ENCODE measurements around the gene ATXN7. TPM values are rescaled to one million over a fixed set of nuclear protein-coding genes. Genes with fewer than 3 reads are reported as not detected.

The ATXN7 gene
- total RNA-seq, 1 donor from 2014 or later: 10.9 TPM

DNA sequence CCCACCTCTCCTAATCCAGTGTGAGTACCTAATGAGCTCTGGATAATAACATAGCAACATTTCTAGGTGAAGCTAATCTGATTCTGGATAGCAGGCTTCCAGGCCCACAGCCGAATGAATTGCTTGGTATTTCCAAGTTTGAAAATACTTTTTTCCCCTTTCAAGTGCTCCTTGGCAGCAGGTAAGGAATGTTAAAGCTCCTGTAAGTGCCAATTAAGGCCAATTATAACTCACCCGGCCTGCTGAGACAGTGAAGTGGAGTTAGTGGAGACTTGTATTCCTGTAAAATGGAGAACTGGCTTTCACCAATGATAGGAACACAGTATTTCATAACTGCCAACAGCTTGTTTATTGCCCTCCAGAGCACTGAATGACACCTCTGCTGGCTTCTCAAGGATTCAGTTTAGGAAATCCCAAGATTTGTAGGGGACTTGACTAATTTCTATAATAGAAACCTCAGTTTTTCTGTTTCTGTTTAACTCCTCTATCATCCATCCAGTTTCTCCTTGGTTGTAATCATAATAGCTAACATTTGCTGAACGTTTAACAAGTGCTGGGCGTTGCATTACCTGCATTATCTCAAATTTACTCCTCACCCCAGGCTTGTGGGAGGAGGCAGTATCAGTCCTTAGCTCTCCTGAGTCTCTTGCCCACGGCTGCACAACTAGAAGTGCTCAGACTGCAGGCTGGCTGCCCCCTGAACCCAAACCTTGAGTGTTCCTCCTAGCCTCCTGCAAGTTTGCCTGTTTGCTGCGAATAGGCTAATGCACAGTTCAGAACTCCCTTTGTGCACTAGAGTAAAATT, 101.2 kb downstream of the ATXN7 start:
- DNase-seq: no peak

GRCh38 chr3:63966007-63966406, 102.3 kb downstream of the ATXN7 start:
- DNase-seq: no peak

- no peak for DNase-seq
Measured at GRCh38 chr3:63966871-63967270, 103.2 kb downstream of the ATXN7 start.

DNA sequence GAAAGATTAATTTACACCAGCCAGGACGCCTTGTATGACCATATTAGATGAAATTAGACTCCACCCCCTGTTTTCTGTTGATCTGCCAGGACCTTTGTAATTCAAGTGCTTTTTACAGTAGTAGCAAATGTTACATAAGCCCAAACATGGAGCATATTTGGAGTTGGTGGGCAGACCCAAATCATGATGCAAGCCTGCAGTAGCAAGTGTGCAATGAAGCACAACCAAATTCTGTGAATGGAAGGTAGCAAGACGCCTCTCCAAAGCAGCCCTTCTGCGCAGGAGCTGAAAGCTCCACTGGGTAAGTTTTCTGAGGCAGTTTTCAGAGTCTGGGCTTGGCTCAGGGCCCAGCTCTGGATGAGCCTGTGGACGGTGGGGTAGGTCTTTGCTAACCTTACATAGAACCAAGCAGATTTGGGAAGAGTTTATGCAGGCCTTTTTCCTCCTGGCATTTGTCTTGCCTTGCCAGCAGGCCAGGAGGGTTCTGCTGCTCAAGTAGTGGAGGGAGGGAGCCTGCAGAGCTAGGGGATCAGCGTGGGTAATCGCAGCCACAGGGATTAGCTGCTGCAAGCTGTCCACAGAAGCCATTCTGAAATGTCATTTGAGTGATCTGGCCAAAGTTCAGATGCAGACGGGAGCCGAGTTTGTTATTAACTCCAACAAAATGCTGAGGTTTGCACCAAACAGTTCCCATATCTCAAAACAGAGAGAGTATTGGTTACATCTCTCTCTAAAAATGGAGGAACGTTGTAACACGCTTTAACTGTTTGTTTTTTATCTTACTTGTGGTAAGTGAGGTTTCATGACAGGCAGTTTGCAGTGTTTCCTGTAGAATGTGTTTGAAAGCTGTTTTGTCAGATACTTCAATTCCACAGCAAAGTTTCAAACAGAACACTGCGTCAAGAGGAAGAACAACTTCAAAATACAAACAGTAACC, 104.3 kb downstream of the ATXN7 start:
- DNase-seq: no peak

- DNase-seq: no peak
Measured at GRCh38 chr3:63968612-63969350, 105.1 kb downstream of the ATXN7 start.

GRCh38 chr3:63969876-63970275, 106.2 kb downstream of the ATXN7 start:
- no peak for DNase-seq

DNA sequence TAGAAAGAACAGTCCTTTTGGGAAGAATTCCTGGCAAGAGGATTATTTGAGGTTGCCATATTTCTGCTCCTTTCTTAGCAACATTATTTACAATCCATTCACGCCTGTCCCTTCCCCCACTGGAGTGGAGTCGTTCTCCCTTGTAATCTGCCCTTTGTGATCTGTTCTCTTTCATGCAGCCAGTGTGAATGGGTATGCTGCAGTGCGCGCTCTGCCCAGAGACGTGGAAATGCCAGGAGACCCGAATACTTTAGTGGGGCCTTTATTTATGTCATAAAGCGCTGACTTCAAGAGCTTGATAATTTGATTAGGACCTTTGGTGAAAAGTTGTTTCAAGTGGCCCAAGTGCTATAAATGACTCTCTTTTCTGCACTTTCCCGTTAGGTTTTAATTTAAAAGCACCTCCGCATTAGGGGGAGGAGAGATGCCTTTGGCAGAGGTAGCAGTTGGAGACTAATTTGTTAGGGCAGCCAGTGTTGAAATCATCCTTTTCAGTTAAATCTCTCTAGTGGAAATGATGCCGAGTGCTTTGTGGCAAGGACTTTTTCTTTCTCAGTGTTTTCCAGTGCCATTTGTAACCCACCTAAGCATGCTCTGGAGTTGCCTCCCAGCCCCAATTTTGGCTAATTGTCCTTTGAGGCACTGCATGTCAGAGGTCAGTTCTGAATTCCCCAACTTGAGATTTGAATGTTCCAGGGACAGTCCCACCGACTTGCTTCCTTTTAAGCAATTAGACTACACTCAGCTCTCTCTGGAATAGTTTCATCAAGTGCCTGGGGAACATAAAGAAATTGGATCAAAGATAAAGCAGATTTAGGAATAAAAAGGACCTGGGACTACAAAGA, 107.2 kb downstream of the ATXN7 start:
- DNase-seq: no peak

DNA sequence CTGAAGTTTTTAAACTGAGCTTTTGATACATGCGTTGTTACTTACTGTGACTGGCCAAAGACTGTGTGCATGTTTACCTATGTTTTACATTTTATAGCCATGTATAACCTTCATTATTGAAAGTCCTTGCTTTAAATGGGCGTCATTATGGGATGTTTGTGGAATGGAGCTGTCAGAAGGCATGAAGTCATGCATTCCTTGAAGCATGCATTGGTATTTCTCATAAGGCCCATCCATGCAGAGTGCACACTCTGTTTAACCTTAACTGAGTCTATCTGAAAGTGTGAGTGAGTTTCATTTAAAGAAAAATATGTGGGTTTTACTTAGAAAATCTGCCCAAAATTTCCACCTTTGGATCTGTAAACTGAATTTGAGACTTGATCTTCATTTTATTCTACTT, 108.5 kb downstream of the ATXN7 start:
- no peak for DNase-seq

DNA sequence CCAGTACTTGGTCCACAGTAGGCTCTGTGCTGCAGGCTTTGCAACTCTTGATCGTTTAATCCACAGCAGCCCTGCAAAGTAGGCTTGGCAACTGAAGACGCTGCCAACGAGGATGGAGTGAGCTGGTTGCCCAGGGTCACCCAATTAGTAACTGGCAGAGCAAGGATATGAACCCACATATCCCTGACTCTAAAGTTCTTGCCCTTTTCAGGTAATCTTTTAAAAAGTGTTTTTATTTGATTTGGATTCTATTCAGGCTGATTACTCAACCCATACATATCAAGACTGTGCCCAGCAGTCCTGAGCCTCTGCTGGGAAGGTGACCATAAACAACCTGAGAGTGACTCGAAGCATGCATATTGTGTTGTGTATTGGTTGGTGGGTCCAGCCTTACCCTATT, 109.3 kb downstream of the ATXN7 start:
- DNase-seq: no peak

DNA sequence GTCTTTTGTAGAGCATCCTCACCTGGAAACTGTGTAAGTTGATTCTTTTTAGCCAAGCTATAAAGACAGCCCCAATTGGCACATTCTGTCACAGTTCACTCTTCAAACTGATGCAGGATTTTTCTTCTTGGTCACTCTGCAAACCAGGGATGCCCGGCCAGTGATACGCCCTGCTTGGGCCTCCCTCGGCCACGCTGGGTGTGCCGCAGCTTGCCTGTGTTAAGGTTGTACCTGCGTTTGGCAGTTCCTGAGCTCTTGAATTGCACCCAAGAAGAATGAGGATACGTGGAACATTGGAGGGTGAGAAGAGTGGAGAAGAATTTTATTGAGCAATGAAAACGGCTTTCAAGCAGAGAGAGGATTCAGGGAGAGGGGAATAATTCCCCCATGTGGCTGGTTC, 109.7 kb downstream of the ATXN7 start:
- no peak for DNase-seq

DNA sequence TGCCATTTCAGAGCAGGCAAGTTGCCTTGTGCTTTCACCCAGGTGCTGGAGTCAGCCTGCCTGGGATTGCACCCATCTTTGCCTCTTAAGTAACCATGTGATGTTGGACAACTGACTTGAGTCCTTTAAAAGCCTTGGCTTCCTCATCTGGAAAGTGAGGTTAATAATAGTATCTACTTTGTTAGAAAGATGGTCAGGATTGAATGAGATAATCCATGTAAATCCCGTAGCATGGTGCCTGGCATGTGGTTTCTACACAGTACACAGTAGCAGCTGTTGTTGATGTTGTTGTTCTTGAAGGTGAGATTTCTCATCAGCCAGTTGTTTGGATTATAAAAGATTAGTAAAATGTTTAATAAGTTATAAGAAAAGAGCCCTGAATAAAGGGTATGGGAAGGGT, 110.8 kb downstream of the ATXN7 start:
- DNase-seq: no peak

- peak; percentile 10 for DNase-seq
Measured at GRCh38 chr3:63975723-63976122, 112.1 kb downstream of the ATXN7 start.

GRCh38 chr3:63976161-63976871, 112.6 kb downstream of the ATXN7 start:
- no peak for DNase-seq

GRCh38 chr3:63976872-63977200, 113.2 kb downstream of the ATXN7 start:
- no peak for DNase-seq

GRCh38 chr3:63977893-63978292, 114.2 kb downstream of the ATXN7 start:
- DNase-seq: no peak

GRCh38 chr3:63979093-63979885, 115.6 kb downstream of the ATXN7 start:
- DNase-seq: no peak

- DNase-seq: no peak
Measured at GRCh38 chr3:63980019-63980418, 116.4 kb downstream of the ATXN7 start.

- DNase-seq: no peak
Measured at GRCh38 chr3:63980830-63981498, 117.3 kb downstream of the ATXN7 start.

DNA sequence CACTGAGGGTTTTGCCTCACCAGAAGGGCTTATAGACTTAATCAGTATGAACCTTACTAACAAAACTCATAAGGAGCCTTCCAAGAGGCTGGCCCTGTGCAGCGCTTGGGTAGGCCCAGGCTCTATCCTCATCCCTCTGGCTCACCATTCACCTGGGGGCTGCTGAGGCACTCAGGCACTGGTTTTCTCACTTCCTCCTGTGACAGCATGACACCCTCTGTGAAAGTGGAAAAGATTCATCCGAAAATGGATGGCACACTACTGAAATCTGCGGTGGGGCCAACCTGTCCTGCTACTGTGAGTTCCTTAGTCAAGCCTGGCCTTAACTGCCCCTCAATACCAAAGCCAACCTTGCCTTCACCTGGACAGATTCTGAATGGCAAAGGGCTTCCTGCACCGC, 118.3 kb downstream of the ATXN7 start:
- no peak for DNase-seq

- DNase-seq: no peak
Measured at GRCh38 chr3:63984391-63984790, 120.7 kb downstream of the ATXN7 start.
